Measurements from ENCODE around the gene RAB6A.
"Not testable (repeated sequence)": the region's sequence is repeated elsewhere in the genome, so short reads cannot be mapped to it uniquely, and the experiment has no call there.

Gene RAB6A

DNA sequence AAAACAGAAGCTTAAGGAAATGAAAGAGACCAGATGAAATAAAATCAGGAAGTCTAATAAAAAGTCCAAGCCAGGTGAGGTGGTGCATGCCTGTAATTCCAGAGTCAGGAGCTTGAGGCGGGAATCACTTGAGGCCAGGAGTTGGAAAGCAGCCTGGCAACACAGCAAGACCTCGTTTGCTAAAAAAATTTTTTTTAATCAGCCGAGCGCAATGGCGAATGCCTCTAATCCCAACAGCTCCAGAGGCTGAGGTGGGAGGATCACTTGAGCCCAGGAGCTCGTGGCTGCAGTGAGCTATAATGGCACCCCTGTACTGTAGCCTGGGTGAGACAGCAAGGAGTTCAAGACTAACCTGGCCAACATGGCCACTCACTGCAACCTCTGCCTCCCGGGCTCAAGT is 8.0 kb downstream of the RAB6A start:
- H3K27ac ChIP-seq, result no peak overlapping the region
- TF ChIP-seq ZFX (IDR thresholded peaks at IDR 0.05; ENCODE audit: borderline replicate concordance), result no peak
- TF ChIP-seq, protein P1, sequence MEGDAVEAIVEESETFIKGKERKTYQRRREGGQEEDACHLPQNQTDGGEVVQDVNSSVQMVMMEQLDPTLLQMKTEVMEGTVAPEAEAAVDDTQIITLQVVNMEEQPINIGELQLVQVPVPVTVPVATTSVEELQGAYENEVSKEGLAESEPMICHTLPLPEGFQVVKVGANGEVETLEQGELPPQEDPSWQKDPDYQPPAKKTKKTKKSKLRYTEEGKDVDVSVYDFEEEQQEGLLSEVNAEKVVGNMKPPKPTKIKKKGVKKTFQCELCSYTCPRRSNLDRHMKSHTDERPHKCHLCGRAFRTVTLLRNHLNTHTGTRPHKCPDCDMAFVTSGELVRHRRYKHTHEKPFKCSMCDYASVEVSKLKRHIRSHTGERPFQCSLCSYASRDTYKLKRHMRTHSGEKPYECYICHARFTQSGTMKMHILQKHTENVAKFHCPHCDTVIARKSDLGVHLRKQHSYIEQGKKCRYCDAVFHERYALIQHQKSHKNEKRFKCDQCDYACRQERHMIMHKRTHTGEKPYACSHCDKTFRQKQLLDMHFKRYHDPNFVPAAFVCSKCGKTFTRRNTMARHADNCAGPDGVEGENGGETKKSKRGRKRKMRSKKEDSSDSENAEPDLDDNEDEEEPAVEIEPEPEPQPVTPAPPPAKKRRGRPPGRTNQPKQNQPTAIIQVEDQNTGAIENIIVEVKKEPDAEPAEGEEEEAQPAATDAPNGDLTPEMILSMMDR (IDR thresholded peaks at IDR 0.05), result no peak

DNA sequence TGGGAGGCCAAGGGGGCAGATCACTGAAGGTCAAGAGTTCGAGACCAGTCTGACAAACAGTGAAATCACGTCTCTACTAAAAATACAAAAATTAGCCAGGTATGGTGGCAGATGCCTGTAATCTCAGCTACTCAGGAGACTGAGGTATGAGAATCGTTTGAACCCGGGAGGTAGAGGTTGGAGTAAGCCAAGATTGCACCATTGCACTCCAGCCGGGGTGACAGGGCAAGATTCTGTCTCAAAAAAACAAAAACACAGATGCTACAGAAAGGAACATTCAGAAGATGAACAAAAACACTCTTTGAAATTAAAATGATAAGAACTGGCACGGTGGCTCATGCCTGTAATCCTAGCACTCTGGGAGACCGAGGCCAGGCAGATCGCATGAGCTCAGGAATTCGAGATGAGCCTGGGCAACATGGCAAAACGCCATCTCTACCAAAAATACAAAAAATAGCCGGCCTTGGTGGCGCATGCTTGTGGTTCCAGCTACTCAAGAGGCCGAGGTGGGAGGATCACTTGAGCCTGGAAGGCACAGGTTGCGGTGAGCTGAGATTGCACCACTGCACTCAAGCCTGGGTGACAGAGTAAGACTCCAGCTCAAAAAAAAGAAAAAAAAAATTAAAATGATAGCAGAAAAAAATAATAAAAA is 8.5 kb downstream of the RAB6A start:
- TF ChIP-seq ZFX (IDR thresholded peaks at IDR 0.05; ENCODE audit: borderline replicate concordance), result no peak
- TF ChIP-seq, protein P1 (IDR thresholded peaks at IDR 0.05), result no peak
- H3K27ac ChIP-seq, result no peak overlapping the region

DNA sequence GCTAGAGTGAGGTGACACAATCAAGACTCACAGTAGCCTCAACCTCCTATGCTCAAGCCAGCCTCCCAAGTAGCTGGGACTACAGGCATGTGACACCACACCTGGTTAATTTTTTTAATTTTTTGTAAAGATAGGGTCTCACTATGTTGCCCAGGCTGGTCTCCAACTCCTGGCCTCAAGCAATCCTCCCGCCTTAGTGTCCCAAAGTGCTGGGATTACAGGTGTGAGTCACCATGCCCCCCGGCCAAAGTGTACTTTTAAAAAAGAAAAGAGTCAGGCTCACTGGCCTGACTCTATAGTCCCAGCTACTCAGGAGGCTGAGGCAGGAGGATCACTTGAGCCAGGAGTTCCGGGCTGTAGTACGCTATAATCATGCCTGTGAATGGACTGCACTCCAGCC is 10.0 kb downstream of the RAB6A start:
- not testable (repeated sequence) for H3K27ac ChIP-seq

DNA sequence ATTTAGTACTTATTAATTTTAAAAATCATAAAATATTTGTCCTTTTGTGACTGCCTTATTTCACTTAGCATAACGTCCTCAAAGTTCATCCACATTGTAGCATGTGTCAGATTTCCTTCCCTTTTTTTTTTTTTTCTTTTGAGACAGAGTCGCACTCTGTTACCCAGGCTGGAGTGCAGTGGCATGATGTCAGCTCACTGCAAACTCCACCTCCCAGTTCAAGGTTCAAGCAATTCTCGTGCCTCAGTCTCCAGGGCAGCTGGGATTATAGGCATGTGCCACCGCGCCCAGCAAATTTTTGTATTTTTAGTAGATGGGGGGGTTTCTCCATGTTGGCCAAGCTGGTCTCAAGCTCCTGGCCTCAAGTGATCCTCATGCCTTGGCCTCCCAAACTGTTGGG is 10.6 kb downstream of the RAB6A start:
- TF ChIP-seq, protein P1 (IDR thresholded peaks at IDR 0.05), result no peak
- no peak for TF ChIP-seq ZFX (IDR thresholded peaks at IDR 0.05; ENCODE audit: borderline replicate concordance)
- no peak overlapping the region for H3K27ac ChIP-seq

DNA sequence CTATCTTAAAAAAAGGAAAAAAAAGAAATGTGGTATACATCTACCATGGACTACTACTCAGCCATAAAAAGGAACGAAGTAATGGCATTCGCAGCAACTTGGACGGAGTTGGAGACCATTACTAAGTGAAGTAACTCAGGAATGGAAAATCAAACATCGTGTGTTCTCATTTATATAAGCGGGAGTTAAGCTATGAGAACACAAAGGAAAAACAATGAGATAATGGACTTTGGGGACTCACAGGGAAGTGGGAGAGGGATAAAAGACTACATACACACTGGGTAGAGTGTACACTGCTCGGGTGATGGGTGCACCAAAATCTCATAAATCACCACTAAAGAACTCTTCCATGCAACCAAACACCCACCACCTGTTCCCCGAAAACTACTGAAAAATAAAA is 11.8 kb downstream of the RAB6A start:
- H3K27ac ChIP-seq, result no peak overlapping the region
- TF ChIP-seq, protein P1 (IDR thresholded peaks at IDR 0.05), result no peak
- TF ChIP-seq ZFX (IDR thresholded peaks at IDR 0.05; ENCODE audit: borderline replicate concordance), result no peak

DNA sequence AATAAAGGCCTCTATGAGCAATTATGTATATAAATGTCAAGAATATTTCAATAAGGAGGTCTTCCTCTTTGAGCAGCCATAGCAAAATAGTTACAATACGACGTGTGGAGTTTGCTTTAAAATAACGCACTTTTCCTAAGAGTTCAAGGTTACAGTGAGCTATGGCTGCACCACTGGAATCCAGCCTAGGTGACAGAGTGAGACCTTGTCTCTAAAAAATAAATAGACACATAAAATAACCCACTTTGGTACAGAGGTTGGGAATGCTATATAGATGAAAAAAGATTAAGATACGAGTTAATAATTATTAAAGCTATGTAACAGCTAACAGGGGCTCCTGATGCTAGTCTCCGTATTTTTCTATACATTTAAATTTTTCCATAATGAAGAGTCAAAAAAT is 12.6 kb downstream of the RAB6A start:
- no peak for TF ChIP-seq ZFX (IDR thresholded peaks at IDR 0.05; ENCODE audit: borderline replicate concordance)
- TF ChIP-seq, protein P1 (IDR thresholded peaks at IDR 0.05), result no peak
- H3K27ac ChIP-seq, result no peak overlapping the region

DNA sequence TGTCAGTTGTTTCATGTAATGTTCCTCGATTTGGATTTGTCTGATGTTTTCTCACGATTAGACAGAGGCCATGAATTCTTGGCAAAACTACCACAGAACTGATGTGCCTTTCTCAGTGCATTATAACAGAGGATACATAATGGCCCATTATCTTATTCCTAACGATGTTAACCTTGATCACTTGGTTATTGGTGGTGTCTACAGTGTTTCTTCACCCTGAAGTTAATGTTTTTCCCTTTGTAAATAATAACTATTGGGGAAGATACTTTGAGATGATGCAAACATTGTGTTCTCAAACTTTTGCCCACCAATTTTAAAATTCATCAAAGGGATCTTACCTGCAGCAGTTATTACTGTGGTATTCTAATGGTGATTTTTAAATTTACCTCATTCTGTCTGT is 13.1 kb downstream of the RAB6A start:
- H3K27ac ChIP-seq, result no peak overlapping the region
- TF ChIP-seq, protein P1 (IDR thresholded peaks at IDR 0.05), result no peak
- no peak for TF ChIP-seq ZFX (IDR thresholded peaks at IDR 0.05; ENCODE audit: borderline replicate concordance)

DNA sequence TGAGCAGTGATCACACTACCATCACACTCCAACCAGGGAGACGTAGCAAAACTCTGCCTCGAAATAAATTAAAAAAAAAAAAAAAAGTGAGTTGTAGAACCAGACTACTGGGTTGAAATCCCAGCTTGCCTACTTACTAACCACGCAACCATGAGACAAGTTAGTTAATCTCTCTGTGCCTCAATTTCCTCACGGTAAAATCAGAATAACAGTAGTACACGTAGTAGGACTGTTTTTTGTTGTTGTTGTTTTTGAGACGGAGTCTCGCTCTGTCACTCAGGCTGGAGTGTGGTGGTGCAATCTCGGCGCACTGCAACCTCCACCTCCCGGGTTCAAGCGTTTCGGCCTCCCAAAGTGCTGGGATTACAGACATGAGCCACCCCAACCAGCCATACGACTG is 14.2 kb downstream of the RAB6A start:
- no peak overlapping the region for H3K27ac ChIP-seq
- no peak for TF ChIP-seq ZFX (IDR thresholded peaks at IDR 0.05; ENCODE audit: borderline replicate concordance)
